ENCODE data around the gene ACTN1. TPM values are rescaled to one million over a fixed set of nuclear protein-coding genes. Genes with fewer than 3 reads are reported as not detected.

ACTN1 gene
- polyA plus RNA-seq, 3 donors: 41.4 to 75.0 (median 69.4) TPM

DNA sequence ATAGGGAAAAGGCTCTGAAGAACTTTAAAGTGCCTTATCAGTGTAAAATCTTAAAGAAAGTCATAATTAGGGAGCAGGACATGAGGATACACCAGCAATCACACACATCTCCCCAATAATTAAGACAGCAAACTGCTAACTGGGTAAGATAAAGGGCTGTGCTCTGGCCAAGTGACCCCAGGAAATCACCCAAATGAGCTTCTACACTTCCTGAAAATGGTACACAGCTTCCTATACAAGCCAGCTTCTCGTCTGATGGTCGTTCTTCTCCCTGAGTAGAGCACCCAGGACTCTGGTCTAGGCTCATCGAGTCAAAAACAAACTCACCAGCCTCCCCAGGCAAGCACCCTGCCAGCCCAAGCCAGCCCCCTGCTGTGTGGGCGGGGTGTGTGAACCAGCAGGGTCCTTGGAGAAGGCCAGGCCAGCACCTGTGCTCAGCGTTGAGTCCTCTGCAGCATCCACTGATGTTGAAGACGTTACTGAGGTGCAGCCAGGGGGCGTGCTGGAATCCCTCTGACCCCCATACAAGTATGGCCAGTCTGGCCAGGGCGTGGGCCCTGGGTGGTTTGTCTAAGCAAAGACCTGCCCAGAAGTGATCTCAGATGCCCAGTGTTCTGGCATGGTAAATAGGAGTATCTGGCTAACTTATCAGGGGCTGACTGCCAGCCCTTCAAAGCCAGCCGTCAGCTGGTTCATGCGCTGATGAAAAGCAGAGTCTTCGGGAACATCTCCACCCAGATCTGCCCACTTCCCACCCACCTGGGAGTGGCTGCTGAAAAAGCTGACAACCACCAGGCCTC, 41.4 kb downstream of the ACTN1 start:
- Histone ChIP-seq H2AFZ (ENCODE audit: insufficient read depth, low read depth, low read length, poor library complexity, severe bottlenecking) (peak overlapping the region; percentile 22), H3K27me3 (ENCODE audit: control insufficient read depth in 2 of 2, insufficient read depth in 2 of 2, low read length in 2 of 2) (no peaks in the 10 kb centered on the region), H3K9ac (ENCODE audit: insufficient read depth, low read length, poor library complexity, severe bottlenecking) (no peak overlapping the region), H3K4me3 (replicated peaks in 1 of 3; ENCODE audit: low read depth in 2 of 3, low read length in 3 of 3) (no peak overlapping the region), H3K79me2 (ENCODE audit: insufficient read depth, low read length) (peaks cover 98% of the 10 kb centered on the region), H4K20me1 (ENCODE audit: insufficient read depth, low read length) (peaks cover 9% of the 10 kb centered on the region), H3K4me2 (replicated peaks; ENCODE audit: extremely low read depth, low read length, poor library complexity, severe bottlenecking) (peak overlapping the region; percentile 9), H3K27ac (ENCODE audit: low read depth in 1 of 2, low read length in 2 of 2) (peak overlapping the region; percentile 51 to 78), H3K36me3 (replicated peaks in 1 of 2; ENCODE audit: control insufficient read depth in 1 of 2, insufficient read depth in 2 of 2, low read length in 2 of 2) (peaks cover 0 to 13% of the 10 kb centered on the region in 2 donors), H3K4me1 (ENCODE audit: control insufficient read depth in 1 of 2, insufficient read depth in 2 of 2, low read length in 2 of 2) (peaks cover 55 to 68% of the 10 kb centered on the region in 2 donors), H3K9me3 (replicated peaks in 1 of 2; ENCODE audit: control insufficient read depth in 1 of 2, insufficient read depth in 1 of 2, low read length in 2 of 2) (no peaks in the 10 kb centered on the region)
- TF ChIP-seq, protein P1, sequence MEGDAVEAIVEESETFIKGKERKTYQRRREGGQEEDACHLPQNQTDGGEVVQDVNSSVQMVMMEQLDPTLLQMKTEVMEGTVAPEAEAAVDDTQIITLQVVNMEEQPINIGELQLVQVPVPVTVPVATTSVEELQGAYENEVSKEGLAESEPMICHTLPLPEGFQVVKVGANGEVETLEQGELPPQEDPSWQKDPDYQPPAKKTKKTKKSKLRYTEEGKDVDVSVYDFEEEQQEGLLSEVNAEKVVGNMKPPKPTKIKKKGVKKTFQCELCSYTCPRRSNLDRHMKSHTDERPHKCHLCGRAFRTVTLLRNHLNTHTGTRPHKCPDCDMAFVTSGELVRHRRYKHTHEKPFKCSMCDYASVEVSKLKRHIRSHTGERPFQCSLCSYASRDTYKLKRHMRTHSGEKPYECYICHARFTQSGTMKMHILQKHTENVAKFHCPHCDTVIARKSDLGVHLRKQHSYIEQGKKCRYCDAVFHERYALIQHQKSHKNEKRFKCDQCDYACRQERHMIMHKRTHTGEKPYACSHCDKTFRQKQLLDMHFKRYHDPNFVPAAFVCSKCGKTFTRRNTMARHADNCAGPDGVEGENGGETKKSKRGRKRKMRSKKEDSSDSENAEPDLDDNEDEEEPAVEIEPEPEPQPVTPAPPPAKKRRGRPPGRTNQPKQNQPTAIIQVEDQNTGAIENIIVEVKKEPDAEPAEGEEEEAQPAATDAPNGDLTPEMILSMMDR (IDR thresholded peaks at IDR 0.05): no peak
- peaks cover 84% of the 10 kb centered on the region for H3K4me1 Mint-ChIP-seq
- H3K36me3 Mint-ChIP-seq: peaks cover 12 to 41% of the 10 kb centered on the region in 2 donors
- H3K27ac Mint-ChIP-seq: peak overlapping the region; percentile 40 to 85 (median 76)
- WGBS (ENCODE audit: insufficient coverage): 76% methylated on average over 5 of the region's 11 CpGs
- DNase-seq: peak in 2 of 3 donors; percentile 55 to 66
- intact Hi-C loops (cut with micrococcal nuclease): no loop called here
- no peaks in the 10 kb centered on the region for H3K9me3 Mint-ChIP-seq
- H3K27me3 Mint-ChIP-seq (ENCODE audit: low read depth in 3 of 3): no peaks in the 10 kb centered on the region
- H3K4me3 Mint-ChIP-seq: no peak overlapping the region

DNA sequence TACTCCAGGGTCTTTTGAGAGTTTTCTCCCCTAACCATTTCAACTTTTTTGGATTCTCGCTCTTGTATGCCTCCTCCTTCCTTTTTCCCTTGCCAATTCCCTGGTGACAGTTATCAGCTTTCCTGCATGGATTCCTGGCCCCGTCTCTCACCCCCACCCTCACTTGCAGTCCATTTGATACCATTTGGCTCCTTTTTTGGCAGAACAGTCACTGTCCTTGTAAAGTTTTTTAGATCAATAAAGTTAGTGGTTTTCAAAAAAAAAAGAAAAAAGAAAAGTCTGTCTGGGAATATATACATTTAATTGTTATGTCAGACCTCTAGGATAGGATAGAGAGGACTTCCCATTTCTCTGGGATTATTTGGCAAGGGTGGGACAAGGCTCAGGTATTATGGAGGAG, 42.1 kb downstream of the ACTN1 start:
- no peak overlapping the region for H3K9ac ChIP-seq (ENCODE audit: insufficient read depth, low read length, poor library complexity, severe bottlenecking)
- peak overlapping the region in 1 of 2 donors; percentile 78 for H3K27ac ChIP-seq (ENCODE audit: low read depth in 1 of 2, low read length in 2 of 2)
- WGBS (ENCODE audit: insufficient coverage): 67% methylated on average over 1 of the region's 2 CpGs
- H3K27me3 ChIP-seq (ENCODE audit: control insufficient read depth in 2 of 2, insufficient read depth in 2 of 2, low read length in 2 of 2): no peaks in the 10 kb centered on the region
- Mint-ChIP-seq H3K4me1 (peaks cover 83% of the 10 kb centered on the region), H3K4me3 (no peak overlapping the region), H3K27ac (peak overlapping the region in 6 of 7 donors; percentile 35 to 88 (median 64)), H3K27me3 (ENCODE audit: low read depth in 3 of 3) (peaks cover 0 to 1% (median 0%) of the 10 kb centered on the region in 3 donors), H3K36me3 (peaks cover 15 to 44% of the 10 kb centered on the region in 2 donors), H3K9me3 (no peaks in the 10 kb centered on the region)
- no peak for DNase-seq
- H3K79me2 ChIP-seq (ENCODE audit: insufficient read depth, low read length): peaks cover 98% of the 10 kb centered on the region
- TF ChIP-seq, protein P1 (IDR thresholded peaks at IDR 0.05): no peak
- peaks cover 0 to 13% of the 10 kb centered on the region in 2 donors for H3K36me3 ChIP-seq (replicated peaks in 1 of 2; ENCODE audit: control insufficient read depth in 1 of 2, insufficient read depth in 2 of 2, low read length in 2 of 2)
- peaks cover 55 to 68% of the 10 kb centered on the region in 2 donors for H3K4me1 ChIP-seq (ENCODE audit: control insufficient read depth in 1 of 2, insufficient read depth in 2 of 2, low read length in 2 of 2)
- H3K9me3 ChIP-seq (replicated peaks in 1 of 2; ENCODE audit: control insufficient read depth in 1 of 2, insufficient read depth in 1 of 2, low read length in 2 of 2): no peaks in the 10 kb centered on the region
- intact Hi-C loops (cut with micrococcal nuclease): no loop called here
- no peak overlapping the region for H3K4me3 ChIP-seq (replicated peaks in 1 of 3; ENCODE audit: low read depth in 2 of 3, low read length in 3 of 3)
- H4K20me1 ChIP-seq (ENCODE audit: insufficient read depth, low read length): peaks cover 3% of the 10 kb centered on the region
- no peak overlapping the region for H2AFZ ChIP-seq (ENCODE audit: insufficient read depth, low read depth, low read length, poor library complexity, severe bottlenecking)
- H3K4me2 ChIP-seq (replicated peaks; ENCODE audit: extremely low read depth, low read length, poor library complexity, severe bottlenecking): no peak overlapping the region

Data from CD14-positive monocyte (primary cell).